ENCODE results near the gene FAM177B.

The FAM177B gene

GRCh38 chr1:222798116-222798515, 61.1 kb downstream of the FAM177B start:
- TF ChIP-seq, protein P1, sequence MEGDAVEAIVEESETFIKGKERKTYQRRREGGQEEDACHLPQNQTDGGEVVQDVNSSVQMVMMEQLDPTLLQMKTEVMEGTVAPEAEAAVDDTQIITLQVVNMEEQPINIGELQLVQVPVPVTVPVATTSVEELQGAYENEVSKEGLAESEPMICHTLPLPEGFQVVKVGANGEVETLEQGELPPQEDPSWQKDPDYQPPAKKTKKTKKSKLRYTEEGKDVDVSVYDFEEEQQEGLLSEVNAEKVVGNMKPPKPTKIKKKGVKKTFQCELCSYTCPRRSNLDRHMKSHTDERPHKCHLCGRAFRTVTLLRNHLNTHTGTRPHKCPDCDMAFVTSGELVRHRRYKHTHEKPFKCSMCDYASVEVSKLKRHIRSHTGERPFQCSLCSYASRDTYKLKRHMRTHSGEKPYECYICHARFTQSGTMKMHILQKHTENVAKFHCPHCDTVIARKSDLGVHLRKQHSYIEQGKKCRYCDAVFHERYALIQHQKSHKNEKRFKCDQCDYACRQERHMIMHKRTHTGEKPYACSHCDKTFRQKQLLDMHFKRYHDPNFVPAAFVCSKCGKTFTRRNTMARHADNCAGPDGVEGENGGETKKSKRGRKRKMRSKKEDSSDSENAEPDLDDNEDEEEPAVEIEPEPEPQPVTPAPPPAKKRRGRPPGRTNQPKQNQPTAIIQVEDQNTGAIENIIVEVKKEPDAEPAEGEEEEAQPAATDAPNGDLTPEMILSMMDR (IDR thresholded peaks at IDR 0.05), result no peak
- H3K4me3 Mint-ChIP-seq, result no peak overlapping the region
- no peaks in the 10 kb centered on the region for H3K4me1 Mint-ChIP-seq
- H3K27me3 Mint-ChIP-seq (ENCODE audit: low read depth, poor library complexity), result peaks cover 11% of the 10 kb centered on the region
- H3K9me3 Mint-ChIP-seq, result no peaks in the 10 kb centered on the region
- H3K36me3 Mint-ChIP-seq (ENCODE audit: low read depth), result no peaks in the 10 kb centered on the region
- no peak for DNase-seq
- no peak overlapping the region for H3K27ac Mint-ChIP-seq

- Mint-ChIP-seq H3K9me3 (no peaks in the 10 kb centered on the region), H3K4me3 (no peak overlapping the region), H3K27ac (no peak overlapping the region), H3K27me3 (ENCODE audit: low read depth, poor library complexity) (peaks cover 11% of the 10 kb centered on the region), H3K36me3 (ENCODE audit: low read depth) (no peaks in the 10 kb centered on the region), H3K4me1 (no peaks in the 10 kb centered on the region)
- DNase-seq, result no peak
- TF ChIP-seq, protein P1 (IDR thresholded peaks at IDR 0.05), result no peak
Measured at GRCh38 chr1:222798975-222799374, 62.0 kb downstream of the FAM177B start.

Data from nephron progenitor cell (in vitro differentiated cells).